ENCODE data around the gene FAM20C.
A peak's percentile ranks its signal among the peaks of the same experiment; 100 is the strongest.

Gene FAM20C

GRCh38 chr7:226281-226895, 34.0 kb downstream of the FAM20C start:
- Histone ChIP-seq H3K36me3 (ENCODE audit: control insufficient read depth in 1 of 2, insufficient read depth in 2 of 2, low read length in 2 of 2) (peaks cover 0 to 16% of the 10 kb centered on the region in 2 donors), H3K4me3 (ENCODE audit: low read depth in 1 of 2, low read length in 2 of 2) (no peak overlapping the region), H3K27ac (ENCODE audit: low read depth, low read length) (peak overlapping the region; percentile 10), H3K9me3 (ENCODE audit: control insufficient read depth in 1 of 2, low read length in 2 of 2) (no peaks in the 10 kb centered on the region), H3K4me1 (ENCODE audit: control insufficient read depth in 1 of 2, insufficient read depth in 2 of 2, low read length in 2 of 2) (peaks cover 0 to 2% of the 10 kb centered on the region in 2 donors), H3K9ac (ENCODE audit: low read depth in 1 of 2, low read length in 2 of 2) (no peak overlapping the region), H3K27me3 (ENCODE audit: control insufficient read depth in 1 of 2, insufficient read depth in 2 of 2, low read length in 2 of 2) (no peaks in the 10 kb centered on the region)

DNA sequence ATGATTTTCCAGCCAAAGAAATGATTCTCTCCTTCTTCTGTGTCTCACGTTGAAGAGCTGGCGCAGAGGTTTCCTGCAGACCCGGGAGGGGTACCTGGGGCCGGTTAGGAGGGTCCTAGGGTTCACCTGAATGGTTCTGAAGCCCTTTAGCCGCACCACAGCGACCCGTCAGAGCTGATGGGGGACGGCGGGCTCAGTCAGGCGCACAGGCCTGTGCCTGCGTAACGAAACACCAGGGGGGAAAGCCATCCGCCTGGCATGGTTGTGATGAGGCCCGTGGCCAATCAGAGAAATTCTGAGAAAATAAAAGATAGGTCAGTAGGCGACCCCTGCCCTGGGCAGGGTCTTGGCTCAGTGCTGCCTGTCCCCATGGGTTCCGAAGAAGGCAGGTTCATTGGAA, 35.6 kb downstream of the FAM20C start:
- peaks cover 0 to 5% of the 10 kb centered on the region in 2 donors for H3K4me1 ChIP-seq (ENCODE audit: control insufficient read depth in 1 of 2, insufficient read depth in 2 of 2, low read length in 2 of 2)
- no peak overlapping the region for H3K4me3 ChIP-seq (ENCODE audit: low read depth in 1 of 2, low read length in 2 of 2)
- H3K27ac ChIP-seq (ENCODE audit: low read depth, low read length): no peak overlapping the region

DNA sequence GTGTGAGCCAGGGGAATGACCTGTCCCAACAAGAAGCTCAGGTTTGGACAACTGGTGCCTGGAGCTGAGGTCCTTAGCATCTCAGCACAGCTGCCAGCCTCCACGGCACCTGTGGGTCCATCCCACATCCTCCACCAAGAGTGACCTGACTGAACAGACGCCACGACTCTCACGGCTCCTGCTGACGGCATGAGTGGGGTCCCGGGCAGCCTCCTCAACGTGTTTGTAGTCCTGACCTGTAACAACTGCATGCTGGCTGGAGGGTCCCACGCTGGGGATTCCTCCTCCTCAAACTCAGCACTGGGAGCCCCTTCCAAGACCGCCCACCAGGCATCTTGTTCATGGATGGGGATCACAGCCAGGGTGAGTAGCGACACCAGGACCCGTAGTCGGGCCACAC, 36.2 kb downstream of the FAM20C start:
- Histone ChIP-seq H3K4me1 (ENCODE audit: control insufficient read depth in 1 of 2, insufficient read depth in 2 of 2, low read length in 2 of 2) (peaks cover 0 to 5% of the 10 kb centered on the region in 2 donors), H3K36me3 (ENCODE audit: control insufficient read depth in 1 of 2, insufficient read depth in 2 of 2, low read length in 2 of 2) (peaks cover 0 to 26% of the 10 kb centered on the region in 2 donors), H3K4me3 (ENCODE audit: low read depth in 1 of 2, low read length in 2 of 2) (no peak overlapping the region)

More for the DNA sequence above, 35.6 kb downstream of the FAM20C start:
- Histone ChIP-seq H3K36me3 (ENCODE audit: control insufficient read depth in 1 of 2, insufficient read depth in 2 of 2, low read length in 2 of 2) (peaks cover 0 to 22% of the 10 kb centered on the region in 2 donors), H3K9me3 (ENCODE audit: control insufficient read depth in 1 of 2, low read length in 2 of 2) (no peaks in the 10 kb centered on the region), H3K9ac (ENCODE audit: low read depth in 1 of 2, low read length in 2 of 2) (no peak overlapping the region), H3K27me3 (ENCODE audit: control insufficient read depth in 1 of 2, insufficient read depth in 2 of 2, low read length in 2 of 2) (no peaks in the 10 kb centered on the region)

DNA sequence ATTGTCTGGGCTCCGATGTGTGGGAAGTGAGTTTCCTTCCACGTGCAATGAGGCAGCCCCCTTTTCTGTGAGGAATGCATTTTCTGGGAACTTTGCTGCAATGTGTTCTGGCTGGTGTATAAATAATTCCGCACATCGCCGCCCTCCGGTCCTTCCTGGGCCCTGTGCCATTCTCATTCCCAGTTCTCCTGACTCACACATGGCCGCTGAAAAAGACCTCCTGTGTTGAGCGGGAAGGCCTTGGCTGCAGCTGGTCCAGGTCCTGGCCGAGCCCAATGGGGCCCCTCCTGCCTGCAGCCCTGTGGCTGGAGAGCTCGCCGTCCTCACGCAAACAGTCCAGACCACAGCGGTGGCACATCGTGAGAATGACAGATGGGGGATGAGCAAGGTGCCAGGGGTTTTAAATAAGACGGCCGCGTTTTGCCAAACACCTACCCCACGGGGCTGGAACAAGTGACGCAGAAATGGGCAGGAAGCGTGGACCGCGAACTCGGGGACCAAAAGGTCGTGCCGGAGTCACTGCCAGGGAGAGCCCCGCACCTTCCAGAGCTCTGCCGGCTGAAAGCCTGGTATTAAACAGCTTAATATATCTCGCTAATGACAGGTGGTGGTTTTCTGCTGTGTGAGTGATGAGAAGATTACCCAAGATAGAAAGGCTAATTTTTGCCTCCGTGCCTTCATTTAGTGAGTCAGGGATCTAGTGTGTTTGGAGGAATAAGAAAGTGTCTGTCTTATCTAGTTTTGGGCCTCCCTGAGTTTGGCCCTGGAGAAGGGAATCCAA, 37.0 kb downstream of the FAM20C start:
- H3K27ac ChIP-seq (ENCODE audit: low read depth, low read length): no peak overlapping the region

More for the DNA sequence above, 36.2 kb downstream of the FAM20C start:
- Histone ChIP-seq H3K9me3 (ENCODE audit: control insufficient read depth in 1 of 2, low read length in 2 of 2) (no peaks in the 10 kb centered on the region), H3K27me3 (ENCODE audit: control insufficient read depth in 1 of 2, insufficient read depth in 2 of 2, low read length in 2 of 2) (no peaks in the 10 kb centered on the region), H3K9ac (ENCODE audit: low read depth in 1 of 2, low read length in 2 of 2) (no peak overlapping the region), H3K27ac (ENCODE audit: low read depth, low read length) (peak overlapping the region; percentile 15)

GRCh38 chr7:230274-230673, 37.9 kb downstream of the FAM20C start:
- Histone ChIP-seq H3K4me1 (ENCODE audit: control insufficient read depth in 1 of 2, insufficient read depth in 2 of 2, low read length in 2 of 2) (peaks cover 0 to 9% of the 10 kb centered on the region in 2 donors), H3K9ac (ENCODE audit: low read depth in 1 of 2, low read length in 2 of 2) (no peak overlapping the region), H3K9me3 (ENCODE audit: control insufficient read depth in 1 of 2, low read length in 2 of 2) (no peaks in the 10 kb centered on the region), H3K4me3 (ENCODE audit: low read depth in 1 of 2, low read length in 2 of 2) (no peak overlapping the region), H3K27ac (ENCODE audit: low read depth, low read length) (no peak overlapping the region), H3K27me3 (ENCODE audit: control insufficient read depth in 1 of 2, insufficient read depth in 2 of 2, low read length in 2 of 2) (no peaks in the 10 kb centered on the region), H3K36me3 (ENCODE audit: control insufficient read depth in 1 of 2, insufficient read depth in 2 of 2, low read length in 2 of 2) (peaks cover 0 to 26% of the 10 kb centered on the region in 2 donors)

More for the DNA sequence above, 37.0 kb downstream of the FAM20C start:
- Histone ChIP-seq H3K4me3 (ENCODE audit: low read depth in 1 of 2, low read length in 2 of 2) (no peak overlapping the region), H3K9ac (ENCODE audit: low read depth in 1 of 2, low read length in 2 of 2) (no peak overlapping the region), H3K36me3 (ENCODE audit: control insufficient read depth in 1 of 2, insufficient read depth in 2 of 2, low read length in 2 of 2) (peaks cover 0 to 26% of the 10 kb centered on the region in 2 donors), H3K4me1 (ENCODE audit: control insufficient read depth in 1 of 2, insufficient read depth in 2 of 2, low read length in 2 of 2) (peaks cover 0 to 8% of the 10 kb centered on the region in 2 donors), H3K27me3 (ENCODE audit: control insufficient read depth in 1 of 2, insufficient read depth in 2 of 2, low read length in 2 of 2) (no peaks in the 10 kb centered on the region), H3K9me3 (ENCODE audit: control insufficient read depth in 1 of 2, low read length in 2 of 2) (no peaks in the 10 kb centered on the region)

DNA sequence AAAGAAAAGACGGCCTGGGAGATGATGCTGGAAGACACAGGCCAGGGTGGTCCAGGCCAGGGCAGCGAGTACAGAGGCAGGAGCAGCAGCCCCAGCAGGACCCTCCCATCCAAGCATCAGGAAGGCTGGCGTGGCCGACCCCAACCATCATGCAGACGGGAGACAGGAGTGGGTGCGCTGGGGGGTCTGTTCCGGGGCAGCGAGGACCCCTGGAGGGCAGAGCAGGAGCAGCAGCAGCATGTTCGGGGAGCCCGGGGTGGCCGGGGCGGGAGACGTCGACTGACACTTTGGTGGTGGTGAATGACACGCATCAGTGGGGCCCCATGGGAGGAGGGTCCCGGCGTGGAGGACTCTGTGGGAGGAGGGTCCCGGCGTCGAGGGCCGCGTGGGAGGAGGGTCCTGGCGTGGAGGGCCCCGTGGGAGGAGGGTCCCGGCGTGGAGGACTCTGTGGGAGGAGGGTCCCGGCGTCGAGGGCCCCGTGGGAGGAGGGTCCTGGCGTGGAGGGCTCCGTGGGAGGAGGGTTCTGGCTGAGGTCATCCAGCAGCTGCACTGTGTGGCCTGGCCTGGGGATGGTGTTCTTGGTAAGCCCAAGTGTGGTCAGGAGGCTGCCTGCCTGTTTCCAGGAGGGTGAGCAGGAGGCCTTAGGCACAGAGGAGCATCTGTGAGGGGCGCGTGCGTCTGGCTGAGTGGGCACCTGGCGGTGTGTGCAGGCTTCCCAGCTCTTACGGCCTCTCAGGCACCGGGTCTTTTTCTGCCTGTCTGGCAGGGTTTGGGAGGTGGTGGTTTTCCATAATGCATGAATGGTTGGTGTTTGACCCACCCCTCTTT, 38.9 kb downstream of the FAM20C start:
- Histone ChIP-seq H3K27ac (ENCODE audit: low read depth, low read length) (no peak overlapping the region), H3K36me3 (ENCODE audit: control insufficient read depth in 1 of 2, insufficient read depth in 2 of 2, low read length in 2 of 2) (peaks cover 0 to 26% of the 10 kb centered on the region in 2 donors), H3K4me3 (ENCODE audit: low read depth in 1 of 2, low read length in 2 of 2) (no peak overlapping the region), H3K9me3 (ENCODE audit: control insufficient read depth in 1 of 2, low read length in 2 of 2) (no peaks in the 10 kb centered on the region), H3K4me1 (ENCODE audit: control insufficient read depth in 1 of 2, insufficient read depth in 2 of 2, low read length in 2 of 2) (peaks cover 0 to 16% of the 10 kb centered on the region in 2 donors), H3K9ac (ENCODE audit: low read depth in 1 of 2, low read length in 2 of 2) (no peak overlapping the region), H3K27me3 (ENCODE audit: control insufficient read depth in 1 of 2, insufficient read depth in 2 of 2, low read length in 2 of 2) (no peaks in the 10 kb centered on the region)

GRCh38 chr7:231858-232246, 39.5 kb downstream of the FAM20C start:
- H3K4me1 ChIP-seq (ENCODE audit: control insufficient read depth in 1 of 2, insufficient read depth in 2 of 2, low read length in 2 of 2): peaks cover 0 to 16% of the 10 kb centered on the region in 2 donors
- no peak overlapping the region for H3K9ac ChIP-seq (ENCODE audit: low read depth in 1 of 2, low read length in 2 of 2)
- H3K36me3 ChIP-seq (ENCODE audit: control insufficient read depth in 1 of 2, insufficient read depth in 2 of 2, low read length in 2 of 2): peaks cover 0 to 25% of the 10 kb centered on the region in 2 donors
- no peak overlapping the region for H3K4me3 ChIP-seq (ENCODE audit: low read depth in 1 of 2, low read length in 2 of 2)
- no peaks in the 10 kb centered on the region for H3K27me3 ChIP-seq (ENCODE audit: control insufficient read depth in 1 of 2, insufficient read depth in 2 of 2, low read length in 2 of 2)
- no peaks in the 10 kb centered on the region for H3K9me3 ChIP-seq (ENCODE audit: control insufficient read depth in 1 of 2, low read length in 2 of 2)
- peak overlapping the region; percentile 10 for H3K27ac ChIP-seq (ENCODE audit: low read depth, low read length)

GRCh38 chr7:232410-233248, 40.3 kb downstream of the FAM20C start:
- Histone ChIP-seq H3K9ac (ENCODE audit: low read depth in 1 of 2, low read length in 2 of 2) (no peak overlapping the region), H3K27me3 (ENCODE audit: control insufficient read depth in 1 of 2, insufficient read depth in 2 of 2, low read length in 2 of 2) (no peaks in the 10 kb centered on the region), H3K4me1 (ENCODE audit: control insufficient read depth in 1 of 2, insufficient read depth in 2 of 2, low read length in 2 of 2) (peaks cover 0 to 16% of the 10 kb centered on the region in 2 donors), H3K36me3 (ENCODE audit: control insufficient read depth in 1 of 2, insufficient read depth in 2 of 2, low read length in 2 of 2) (peaks cover 0 to 25% of the 10 kb centered on the region in 2 donors), H3K27ac (ENCODE audit: low read depth, low read length) (peak overlapping the region; percentile 58), H3K4me3 (ENCODE audit: low read depth in 1 of 2, low read length in 2 of 2) (no peak overlapping the region), H3K9me3 (ENCODE audit: control insufficient read depth in 1 of 2, low read length in 2 of 2) (no peaks in the 10 kb centered on the region)

- Histone ChIP-seq H3K4me3 (ENCODE audit: low read depth in 1 of 2, low read length in 2 of 2) (no peak overlapping the region), H3K9me3 (ENCODE audit: control insufficient read depth in 1 of 2, low read length in 2 of 2) (no peaks in the 10 kb centered on the region), H3K4me1 (ENCODE audit: control insufficient read depth in 1 of 2, insufficient read depth in 2 of 2, low read length in 2 of 2) (peaks cover 0 to 16% of the 10 kb centered on the region in 2 donors), H3K9ac (ENCODE audit: low read depth in 1 of 2, low read length in 2 of 2) (no peak overlapping the region), H3K27ac (ENCODE audit: low read depth, low read length) (peak overlapping the region; percentile 58), H3K36me3 (ENCODE audit: control insufficient read depth in 1 of 2, insufficient read depth in 2 of 2, low read length in 2 of 2) (peaks cover 0 to 23% of the 10 kb centered on the region in 2 donors), H3K27me3 (ENCODE audit: control insufficient read depth in 1 of 2, insufficient read depth in 2 of 2, low read length in 2 of 2) (no peaks in the 10 kb centered on the region)
Observed at GRCh38 chr7:233249-234035, 41.1 kb downstream of the FAM20C start.
